KBM-7 (cell line): ENCODE data around the gene SREK1IP1.
"Not testable (repeated sequence)": the region's sequence is repeated elsewhere in the genome, so short reads cannot be mapped to it uniquely, and the experiment has no call there.

ENCODE experiments used
- DNase-seq: peaks from one replicate; pipeline ENCODE4 v3.0.0-alpha.2; 2015
- in situ Hi-C: fragments of 300-500 bp; cut with MboI; formaldehyde crosslinking; loops from 2 replicates; pipeline ENCODE4 v1.14.3; 2020; ENCODE audit warnings: low sequenced_read_pairs, low pct_unique_long_range_greater_than_20kb, mixed read lengths

Gene SREK1IP1

GRCh38 chr5:64769855-64770254, 1.4 kb upstream of the SREK1IP1 start:
- no peak for DNase-seq
- in situ Hi-C loops = no loop called here

- in situ Hi-C loops = no loop called here
- peak; percentile 49 for DNase-seq
Measured at GRCh38 chr5:64767959-64768357, 533 bp downstream of the SREK1IP1 start.

- in situ Hi-C loops = no loop called here
- DNase-seq = peak; percentile 37
Measured at GRCh38 chr5:64766941-64767340, 1.6 kb downstream of the SREK1IP1 start.

GRCh38 chr5:64765804-64766504, 2.5 kb downstream of the SREK1IP1 start:
- DNase-seq = no peak
- in situ Hi-C loops = no loop called here

GRCh38 chr5:64763948-64764503, 4.5 kb downstream of the SREK1IP1 start:
- in situ Hi-C loops = no loop called here
- DNase-seq = no peak

GRCh38 chr5:64759960-64760660, 8.4 kb downstream of the SREK1IP1 start:
- no peak for DNase-seq
- in situ Hi-C loops = no loop called here

- no peak for DNase-seq
Measured at GRCh38 chr5:64758901-64759300, 9.6 kb downstream of the SREK1IP1 start.

GRCh38 chr5:64754066-64754465, 14.4 kb downstream of the SREK1IP1 start:
- no peak for DNase-seq
- in situ Hi-C loops = no loop called here

More at GRCh38 chr5:64758901-64759300, 9.6 kb downstream of the SREK1IP1 start:
- in situ Hi-C loops = no loop called here

- DNase-seq = no peak
- in situ Hi-C loops = no loop called here
Measured at GRCh38 chr5:64749385-64749784, 19.1 kb downstream of the SREK1IP1 start.

GRCh38 chr5:64746446-64746845, 22.0 kb downstream of the SREK1IP1 start:
- in situ Hi-C loops = no loop called here
- DNase-seq = no peak

GRCh38 chr5:64744914-64745313, 23.6 kb downstream of the SREK1IP1 start:
- in situ Hi-C loops = no loop called here
- DNase-seq = no peak

GRCh38 chr5:64742821-64743220, 25.7 kb downstream of the SREK1IP1 start:
- DNase-seq = no peak
- in situ Hi-C loops = no loop called here

GRCh38 chr5:64742411-64742810, 26.1 kb downstream of the SREK1IP1 start:
- in situ Hi-C loops = no loop called here
- no peak for DNase-seq

- in situ Hi-C loops = no loop called here
- no peak for DNase-seq
Measured at GRCh38 chr5:64727150-64727549, 41.3 kb downstream of the SREK1IP1 start.

- in situ Hi-C loops = no loop called here
- no peak for DNase-seq
Measured at GRCh38 chr5:64722588-64722987, 45.9 kb downstream of the SREK1IP1 start.

- DNase-seq, in situ Hi-C loops: not testable (repeated sequence)
Measured at GRCh38 chr5:64714495-64714894, 54.0 kb downstream of the SREK1IP1 start.

- in situ Hi-C loops = no loop called here
- DNase-seq = no peak
Measured at GRCh38 chr5:64707191-64707590, 61.3 kb downstream of the SREK1IP1 start.

GRCh38 chr5:64706074-64706473, 62.4 kb downstream of the SREK1IP1 start:
- in situ Hi-C loops, DNase-seq: not testable (repeated sequence)

- DNase-seq = no peak
- in situ Hi-C loops = no loop called here
Measured at GRCh38 chr5:64700765-64701164, 67.7 kb downstream of the SREK1IP1 start.

GRCh38 chr5:64696414-64696813, 72.1 kb downstream of the SREK1IP1 start:
- DNase-seq, in situ Hi-C loops: not testable (repeated sequence)
